Germinal center (tissue), 1 donor: ENCODE data around the gene FLYWCH1.

Source experiments
- DNase-seq: peaks from one replicate; pipeline ENCODE4 v3.0.0; 2012; ENCODE audit warnings: mixed read lengths, low spot score

FLYWCH1 gene

DNA sequence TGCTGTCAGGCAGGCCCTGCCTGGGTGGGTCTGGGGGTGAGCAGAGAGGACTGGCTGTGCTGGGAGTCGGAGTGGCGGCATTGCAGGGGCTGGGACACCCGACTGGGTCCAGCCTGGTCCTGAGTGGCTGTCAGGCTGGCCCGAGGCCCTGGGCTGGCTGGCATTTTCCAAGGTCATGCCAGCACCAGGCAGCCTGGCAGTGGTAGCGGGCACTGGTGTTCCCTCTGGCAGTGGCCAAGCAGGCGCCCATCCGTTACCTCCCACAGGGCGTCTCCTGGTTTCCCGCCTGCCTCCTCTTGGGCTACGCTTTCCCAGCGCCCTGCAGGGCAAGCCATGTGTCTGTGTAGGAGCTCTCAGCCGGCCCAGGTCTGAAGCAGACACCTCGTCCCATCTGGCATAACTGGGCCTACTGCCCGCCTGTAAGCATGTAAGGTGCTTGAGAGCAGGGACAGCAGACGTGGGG lies 74.2 kb downstream of the FLYWCH1 start:
- no peak for DNase-seq

DNA sequence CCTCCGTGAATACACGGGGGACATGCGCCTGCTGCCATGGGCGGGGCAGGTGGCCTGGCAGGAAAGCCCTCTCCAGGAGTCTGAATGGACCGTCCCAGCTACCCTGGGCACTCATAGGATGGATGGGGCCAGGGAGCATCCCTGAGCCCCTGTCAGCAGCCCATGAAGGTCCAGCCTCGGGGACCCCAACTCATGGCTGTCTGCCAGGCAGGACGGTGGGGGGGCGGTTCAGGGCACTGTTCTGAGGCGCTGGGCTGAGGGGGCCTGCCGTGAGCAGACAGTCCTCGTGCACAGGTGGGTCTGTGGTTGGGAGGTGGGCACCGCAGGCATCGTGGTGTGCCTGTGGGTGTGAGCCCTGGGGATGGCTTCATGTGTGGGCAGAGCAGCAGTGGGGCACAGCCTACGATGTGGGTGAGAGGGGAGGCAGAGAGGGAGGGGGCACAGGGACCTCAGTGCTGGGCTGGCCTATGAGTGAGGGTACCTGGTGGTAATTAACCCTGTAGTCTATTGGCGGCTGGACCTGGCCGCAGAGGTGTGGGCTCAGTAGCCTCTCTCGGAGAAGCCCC lies 75.0 kb downstream of the FLYWCH1 start:
- no peak for DNase-seq

DNA sequence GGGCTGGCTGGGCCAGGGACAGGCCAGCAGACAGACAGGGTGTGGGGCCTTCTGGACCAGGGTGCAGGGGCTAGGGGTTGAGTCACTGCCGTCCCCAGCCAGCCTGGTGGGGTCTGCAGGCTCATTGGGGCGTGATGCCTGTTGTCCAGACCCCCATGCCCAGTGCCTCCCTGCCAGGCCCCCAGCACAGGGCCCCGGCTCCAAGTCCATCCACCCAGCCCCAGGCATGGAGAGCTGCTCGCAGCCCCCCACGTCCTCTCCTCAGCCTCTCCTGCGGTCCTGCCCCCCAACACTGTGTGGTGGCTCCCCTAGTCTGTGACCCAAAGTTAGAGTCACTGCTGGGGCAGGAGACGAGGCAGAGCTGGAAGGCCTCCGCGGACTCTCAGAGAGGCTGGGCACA lies 75.6 kb downstream of the FLYWCH1 start:
- DNase-seq, result no peak

DNA sequence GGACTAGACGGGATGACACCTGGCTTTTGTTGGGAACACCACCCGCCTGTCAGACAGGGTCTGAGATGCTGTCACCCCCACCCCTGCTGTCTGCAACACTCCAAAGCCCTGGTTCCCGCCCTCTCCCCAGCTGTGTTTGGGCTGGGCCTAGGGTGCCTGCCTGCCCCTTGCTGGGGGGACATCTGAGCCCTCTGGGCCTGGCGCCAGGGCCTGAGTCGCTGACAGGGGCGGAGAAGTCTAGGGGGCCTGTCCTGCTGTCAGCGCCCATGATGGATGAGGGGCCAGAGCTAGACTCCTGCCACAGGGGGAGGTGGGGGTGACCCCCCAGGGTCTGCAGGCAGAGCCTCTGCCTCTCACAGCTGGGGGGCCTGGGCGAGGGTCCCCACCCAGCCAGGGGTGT lies 76.1 kb downstream of the FLYWCH1 start:
- DNase-seq, result no peak

DNA sequence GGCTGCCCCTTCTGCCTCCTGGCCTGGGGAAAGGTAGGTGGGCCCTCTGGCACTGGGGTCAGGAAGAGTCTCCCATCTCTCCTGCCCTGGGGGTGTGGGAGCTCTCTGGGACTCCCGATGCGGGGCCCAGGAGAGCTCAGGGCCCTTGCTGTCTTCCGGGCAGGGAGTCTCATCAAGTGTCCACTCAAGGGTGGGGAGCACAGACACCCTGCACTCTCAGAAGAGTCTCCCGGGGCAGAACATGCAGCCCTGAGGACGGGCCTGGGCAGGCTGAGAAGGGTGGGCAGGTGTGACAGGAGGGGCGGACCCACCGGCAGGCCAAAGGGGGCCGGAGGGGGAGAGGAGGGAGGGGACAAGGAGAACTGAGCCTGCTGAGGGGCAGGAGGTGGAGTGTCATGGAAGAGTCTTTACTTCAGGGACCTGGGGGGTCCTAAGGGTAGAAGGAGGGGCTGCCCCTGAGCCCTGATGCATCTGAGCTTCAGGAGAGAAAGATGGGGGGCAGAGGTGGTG lies 76.9 kb downstream of the FLYWCH1 start:
- DNase-seq, result no peak

DNA sequence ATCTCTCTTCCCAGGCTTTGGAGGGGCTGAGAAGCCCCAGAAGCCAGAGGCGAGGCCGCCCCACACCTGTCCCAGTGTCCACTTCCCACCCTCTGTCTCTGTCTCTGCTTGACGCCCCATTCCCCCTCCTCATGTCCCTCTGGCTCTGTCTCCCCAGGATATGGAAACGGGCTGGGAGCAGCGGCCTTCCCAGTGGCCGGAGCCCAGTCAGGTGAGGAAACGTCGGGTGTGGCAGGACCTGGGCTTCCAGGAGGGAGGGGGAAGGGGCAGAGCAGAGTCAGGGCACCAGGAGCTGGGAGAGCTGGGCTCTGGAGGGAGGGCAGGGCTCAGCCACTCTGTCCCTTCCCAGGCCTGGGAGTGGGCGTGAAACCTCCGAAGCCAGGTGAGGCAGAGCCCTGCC lies 79.2 kb downstream of the FLYWCH1 start:
- DNase-seq, result no peak

DNA sequence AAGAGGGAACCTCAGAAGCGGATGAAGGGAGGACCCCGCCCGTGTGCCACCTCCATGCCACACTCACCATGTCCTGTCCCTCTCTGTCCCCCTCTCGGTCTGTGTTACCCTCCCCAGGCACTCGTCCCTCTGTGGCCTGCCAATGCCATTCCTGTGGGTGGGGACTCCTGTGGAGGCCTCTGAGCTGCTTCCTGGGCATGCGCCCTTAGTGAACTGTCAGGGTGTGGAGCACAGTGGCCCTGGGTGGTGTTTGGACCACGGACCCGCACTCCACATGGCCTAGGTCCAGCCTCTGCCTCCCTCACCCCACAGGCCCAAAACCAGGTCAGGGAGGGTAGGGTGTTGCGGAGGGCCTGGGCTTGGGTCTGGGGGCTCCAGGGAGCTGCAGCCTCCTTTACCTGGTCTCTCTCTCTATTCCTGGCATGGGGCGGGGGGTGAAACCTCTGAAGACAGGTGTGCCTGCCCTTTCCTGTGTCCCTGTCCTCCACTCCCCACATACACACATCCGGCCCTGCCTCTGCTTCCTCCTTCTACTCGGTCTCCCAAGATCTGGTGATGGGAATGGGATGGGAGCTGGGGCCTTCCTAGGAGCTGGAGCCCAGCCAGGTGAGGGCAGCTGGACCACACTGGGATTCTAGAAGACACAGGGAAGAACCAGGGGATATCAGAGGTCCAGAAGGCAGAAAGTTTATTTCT lies 80.0 kb downstream of the FLYWCH1 start:
- DNase-seq, result no peak

DNA sequence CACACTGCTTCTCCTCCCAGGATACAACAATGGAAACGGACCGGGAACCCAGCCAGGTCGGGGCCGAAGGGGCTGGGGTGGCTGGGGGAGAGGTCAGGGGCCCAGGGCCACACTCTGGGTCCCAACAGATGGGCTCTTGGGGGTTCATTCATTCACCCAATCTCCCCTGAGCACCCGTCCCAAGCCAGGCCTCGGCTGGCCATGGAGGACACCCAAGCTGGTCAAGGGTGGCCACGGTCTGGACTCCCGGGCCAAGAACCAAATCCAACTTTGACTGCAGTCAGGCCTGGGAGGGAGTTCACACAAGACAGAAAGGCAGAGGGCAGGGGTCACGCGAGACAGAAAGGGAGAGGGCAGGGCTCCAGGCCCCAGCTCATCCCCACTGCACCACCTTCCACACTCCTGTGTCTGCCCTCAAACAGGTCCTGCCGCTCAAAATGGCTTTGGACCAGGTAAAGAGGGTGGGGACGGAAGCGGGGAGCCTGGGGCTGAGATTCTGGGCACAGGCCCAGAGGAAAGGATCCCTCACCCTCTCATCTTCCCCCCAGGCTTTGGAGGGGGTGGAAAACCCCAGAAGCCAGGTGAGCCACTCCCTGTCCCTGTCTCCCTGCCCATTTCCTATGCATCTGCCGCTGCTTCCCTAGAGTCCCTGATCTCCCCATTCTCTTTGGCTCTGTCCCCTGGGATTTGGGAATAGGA lies 80.8 kb downstream of the FLYWCH1 start:
- no peak for DNase-seq

DNA sequence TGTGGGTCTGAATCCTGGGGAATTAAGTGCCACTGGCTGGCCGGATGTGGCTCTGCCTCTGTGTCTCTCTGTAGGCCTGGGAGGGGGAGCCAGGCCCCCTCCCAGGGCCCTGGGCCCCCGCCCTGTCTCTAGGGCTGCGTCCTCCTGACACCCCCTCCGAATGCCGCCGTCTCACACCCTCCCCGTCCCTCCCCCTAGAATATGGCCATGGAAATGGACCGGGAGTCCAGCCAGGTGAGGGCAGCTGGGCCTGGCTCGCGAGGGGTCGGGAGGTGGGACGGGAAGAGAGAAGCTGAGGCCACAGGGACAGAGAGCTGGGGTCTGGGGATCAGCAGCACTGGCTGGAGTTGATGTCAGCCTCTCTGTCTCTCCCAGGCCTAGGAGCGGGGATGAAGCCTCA lies 84.6 kb downstream of the FLYWCH1 start:
- no peak for DNase-seq

DNA sequence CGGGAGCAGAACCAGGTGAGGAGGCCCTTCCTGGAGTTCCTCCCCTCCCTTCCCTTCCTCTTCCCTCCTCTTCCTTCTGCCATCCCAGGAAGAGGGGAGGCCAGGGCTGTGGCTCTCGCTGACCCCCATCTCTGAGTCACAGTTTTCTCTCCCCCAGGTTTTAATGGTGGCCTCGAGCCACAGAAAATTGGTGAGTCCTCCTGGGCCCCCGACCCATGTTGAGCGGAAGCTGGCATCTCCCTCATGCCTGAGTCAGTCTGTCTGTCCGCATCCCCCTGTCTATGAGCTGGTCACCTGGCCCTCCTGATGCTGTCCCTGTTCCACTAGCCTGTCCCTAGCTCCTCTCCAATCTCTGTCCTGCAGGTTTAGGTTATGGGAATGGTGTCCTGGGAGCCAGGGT lies 88.2 kb downstream of the FLYWCH1 start:
- DNase-seq, result no peak

DNA sequence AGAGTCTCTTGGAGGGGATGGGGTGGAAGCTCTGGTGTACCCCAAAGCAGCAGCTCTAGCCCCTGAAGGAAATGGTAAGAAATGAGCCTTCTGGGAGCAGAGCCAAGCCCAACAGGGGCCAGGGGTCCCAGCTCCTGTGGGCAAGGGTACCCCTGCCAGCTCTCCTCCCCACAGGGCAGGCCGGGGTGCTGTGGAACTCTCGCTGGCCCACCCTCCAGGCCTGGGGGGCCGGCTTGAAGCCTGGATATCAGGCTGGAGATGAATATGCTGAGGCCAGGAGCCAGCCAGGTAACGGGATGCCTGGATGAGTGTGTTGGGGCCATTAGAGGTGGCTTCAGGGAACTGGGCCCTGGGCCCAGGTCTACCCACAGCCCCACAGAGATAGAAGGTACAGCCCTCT lies 88.8 kb downstream of the FLYWCH1 start:
- no peak for DNase-seq
